HL-60 (cell line): Measurements from ENCODE around the gene SMAD6.

ENCODE experiments used
- DNase-seq, 2 experiments: peaks; one replicate each; pipeline ENCODE4 v3.0.0-alpha.2; 2010 to 2020; ENCODE audit warnings: low read depth in 1 of 2, low spot score in 1 of 2
- H3K27ac ChIP-seq: fragments of 250-450 bp; sonication (Bioruptor Pico); replicated peaks from 2 replicates; pipeline ENCODE4 v1.5.1; 2020; ENCODE audit warnings: mild to moderate bottlenecking, moderate library complexity
- H3K27me3 ChIP-seq: fragments of 250-450 bp; sonication (Bioruptor Pico); 2 replicates; pipeline ENCODE4 v1.5.1; 2021; ENCODE audit warnings: mild to moderate bottlenecking, moderate library complexity; ENCODE audit not compliant: insufficient read depth, poor library complexity, severe bottlenecking
- H3K4me3 ChIP-seq: replicated peaks from 2 replicates; pipeline ENCODE4 v1.5.1; 2011; ENCODE audit warnings: mild to moderate bottlenecking, control low read depth, low read length; ENCODE audit not compliant: insufficient read depth
- CTCF ChIP-seq: IDR thresholded peaks from one replicate; pipeline ENCODE4 v1.5.1; 2011; ENCODE audit warnings: low read length, control low read depth, inconsistent platforms; ENCODE audit not compliant: insufficient read depth
- GABPA ChIP-seq: IDR thresholded peaks from 2 replicates; pipeline ENCODE4 v1.6.1; 2012; ENCODE audit warnings: low read depth
- POLR2AphosphoS5 ChIP-seq: IDR thresholded peaks from 2 replicates; pipeline ENCODE4 v1.6.1; 2012; ENCODE audit warnings: low read depth
- REST ChIP-seq: IDR thresholded peaks from 2 replicates; pipeline ENCODE4 v1.6.1; 2012; ENCODE audit warnings: low read depth; ENCODE audit not compliant: insufficient replicate concordance
- SPI1 ChIP-seq: IDR thresholded peaks from 2 replicates; pipeline ENCODE4 v1.6.1; 2012; ENCODE audit warnings: low read depth, mild to moderate bottlenecking, borderline replicate concordance

Gene SMAD6

GRCh38 chr15:66808181-66808824 lies 106.3 kb downstream of the SMAD6 start:
- Histone ChIP-seq H3K27me3 (no peaks in the 10 kb centered on the region), H3K27ac (no peak overlapping the region), H3K4me3 (no peak overlapping the region)
- TF ChIP-seq GABPA (no peak), POLR2AphosphoS5 (no peak), CTCF (no peak), REST (no peak), SPI1 (no peak)
- no peak for DNase-seq

- no peaks in the 10 kb centered on the region for H3K27me3 ChIP-seq
- H3K4me3 ChIP-seq: no peak overlapping the region
- no peak for TF ChIP-seq SPI1
- H3K27ac ChIP-seq: no peak overlapping the region
- no peak for DNase-seq
These were observed 107.6 kb downstream of the SMAD6 start for GRCh38 chr15:66809664-66810063.

- Histone ChIP-seq H3K27ac (no peak overlapping the region), H3K4me3 (no peak overlapping the region), H3K27me3 (no peaks in the 10 kb centered on the region)
- TF ChIP-seq GABPA (no peak), SPI1 (no peak), REST (no peak), POLR2AphosphoS5 (no peak), CTCF (no peak)
- DNase-seq: no peak
These were observed 113.3 kb downstream of the SMAD6 start for GRCh38 chr15:66815318-66815717.

GRCh38 chr15:66816201-66816600 lies 114.2 kb downstream of the SMAD6 start:
- Histone ChIP-seq H3K4me3 (no peak overlapping the region), H3K27ac (no peak overlapping the region), H3K27me3 (no peaks in the 10 kb centered on the region)
- TF ChIP-seq GABPA: no peak
- no peak for TF ChIP-seq SPI1
- TF ChIP-seq POLR2AphosphoS5: no peak
- no peak for TF ChIP-seq CTCF
- TF ChIP-seq REST: no peak
- DNase-seq: no peak
